Measurements from ENCODE around the gene METTL16.

DNA sequence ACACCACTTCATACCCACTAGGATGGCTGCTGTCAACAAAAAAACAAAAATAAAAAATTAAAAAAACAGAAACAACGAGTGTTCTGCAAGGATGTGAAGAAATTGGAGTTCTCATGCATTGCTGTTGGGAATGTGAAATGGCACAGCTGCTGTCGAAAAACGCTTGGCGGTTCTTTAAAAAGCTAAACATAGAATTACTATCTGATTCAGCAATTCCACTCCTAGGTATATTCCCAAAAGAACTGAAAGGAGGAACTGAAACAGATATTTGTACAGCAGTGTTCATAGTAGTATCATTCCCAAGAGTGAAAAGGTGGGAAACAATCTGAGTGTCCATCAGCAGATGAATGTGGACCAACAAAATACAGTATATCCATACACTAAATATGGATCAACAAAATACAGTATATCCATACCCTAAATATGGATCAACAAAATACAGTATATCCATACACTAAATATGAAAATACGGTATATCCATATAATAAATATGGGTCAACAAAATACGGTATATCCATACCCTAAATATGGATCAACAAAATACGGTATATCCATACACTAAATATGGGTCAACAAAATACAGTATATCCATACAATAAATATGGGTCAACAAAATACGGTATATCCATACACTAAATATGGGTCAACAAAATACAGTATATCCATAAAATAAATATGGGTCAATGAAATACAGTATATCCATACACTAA lies 8.7 kb downstream of the METTL16 start:
- TF ChIP-seq, protein P1, sequence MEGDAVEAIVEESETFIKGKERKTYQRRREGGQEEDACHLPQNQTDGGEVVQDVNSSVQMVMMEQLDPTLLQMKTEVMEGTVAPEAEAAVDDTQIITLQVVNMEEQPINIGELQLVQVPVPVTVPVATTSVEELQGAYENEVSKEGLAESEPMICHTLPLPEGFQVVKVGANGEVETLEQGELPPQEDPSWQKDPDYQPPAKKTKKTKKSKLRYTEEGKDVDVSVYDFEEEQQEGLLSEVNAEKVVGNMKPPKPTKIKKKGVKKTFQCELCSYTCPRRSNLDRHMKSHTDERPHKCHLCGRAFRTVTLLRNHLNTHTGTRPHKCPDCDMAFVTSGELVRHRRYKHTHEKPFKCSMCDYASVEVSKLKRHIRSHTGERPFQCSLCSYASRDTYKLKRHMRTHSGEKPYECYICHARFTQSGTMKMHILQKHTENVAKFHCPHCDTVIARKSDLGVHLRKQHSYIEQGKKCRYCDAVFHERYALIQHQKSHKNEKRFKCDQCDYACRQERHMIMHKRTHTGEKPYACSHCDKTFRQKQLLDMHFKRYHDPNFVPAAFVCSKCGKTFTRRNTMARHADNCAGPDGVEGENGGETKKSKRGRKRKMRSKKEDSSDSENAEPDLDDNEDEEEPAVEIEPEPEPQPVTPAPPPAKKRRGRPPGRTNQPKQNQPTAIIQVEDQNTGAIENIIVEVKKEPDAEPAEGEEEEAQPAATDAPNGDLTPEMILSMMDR (IDR thresholded peaks at IDR 0.05) = no peak
- TF ChIP-seq POLR2A (IDR thresholded peaks at IDR 0.05) = no peak
